NCI-H2107 treated with DMSO at 0.1 percent for 48 hours (cell line): ENCODE measurements around the gene COQ3.
A peak's percentile ranks its signal among the peaks of the same experiment; 100 is the strongest.

Experiments used
- DNase-seq: peaks from one replicate; lab custom pipeline; 2025; ENCODE audit not compliant: unreplicated experiment; lab: John Stamatoyannopoulos, UW

COQ3 gene

DNA sequence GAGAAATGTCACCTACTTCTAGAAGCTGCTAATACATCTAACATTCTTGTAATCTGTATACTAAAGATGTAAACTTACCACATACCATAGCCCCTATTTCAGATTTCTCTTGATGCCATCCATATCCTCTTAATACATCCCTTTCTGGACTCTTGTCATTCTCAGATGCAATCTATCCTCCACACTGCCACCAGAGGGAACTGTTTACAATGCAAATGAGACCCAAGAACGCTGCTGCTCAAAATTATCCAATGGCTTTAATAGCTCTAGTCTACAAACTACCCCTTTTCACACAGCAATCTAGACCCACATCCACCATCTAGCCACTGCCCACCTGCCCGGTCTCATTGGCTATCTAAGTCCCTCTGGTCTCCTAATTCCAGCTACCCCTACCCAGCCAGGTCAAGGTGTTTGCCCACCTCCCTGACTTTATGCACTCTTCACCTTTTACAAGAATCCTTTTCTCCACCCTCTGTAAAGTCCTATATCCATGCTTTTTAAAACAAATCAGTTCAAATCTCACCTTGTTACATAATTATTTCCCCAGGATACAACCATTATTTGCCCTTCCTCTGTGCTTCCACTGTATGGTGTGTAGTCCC, 59.4 kb downstream of the COQ3 start:
- peak; percentile 77 for DNase-seq

DNA sequence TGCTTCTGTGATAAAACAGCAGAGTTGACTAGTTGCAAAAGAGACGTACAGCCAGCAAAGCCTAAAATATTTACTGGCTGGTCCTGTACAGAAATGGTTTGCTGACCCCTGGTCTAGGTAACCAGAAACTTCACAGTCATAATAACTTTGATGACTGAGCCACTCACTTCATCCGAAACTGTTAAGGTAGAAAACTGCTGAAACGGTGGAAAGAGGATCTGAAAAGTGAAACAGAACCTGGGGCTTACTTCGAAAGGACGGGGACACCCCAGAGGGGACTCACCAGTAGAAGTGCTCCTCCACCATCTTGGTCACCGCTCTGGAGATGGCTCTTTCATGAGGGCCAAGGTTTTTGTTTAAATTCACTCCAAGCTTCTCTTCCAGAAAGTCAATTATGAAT, 60.9 kb downstream of the COQ3 start:
- DNase-seq: no peak

DNA sequence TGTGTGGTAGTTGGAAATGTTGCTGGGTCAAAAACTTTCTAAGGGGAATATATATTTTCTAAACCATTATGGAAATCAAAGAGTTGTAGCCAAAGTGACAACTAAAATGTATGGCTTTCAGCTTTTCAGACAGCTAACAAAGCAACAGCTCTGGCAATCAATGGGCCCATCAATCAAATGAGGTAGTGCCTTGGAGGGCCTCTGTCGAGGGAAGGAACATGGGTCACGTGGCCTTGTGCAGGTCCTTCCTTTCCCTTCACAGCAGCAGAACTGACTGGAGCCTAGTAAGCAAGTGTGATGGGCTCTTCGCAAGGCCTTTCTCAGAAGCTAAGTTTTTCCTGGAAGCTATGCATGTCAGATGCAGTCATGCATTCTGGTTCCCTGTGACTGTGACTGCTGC, 62.5 kb downstream of the COQ3 start:
- DNase-seq: no peak

DNA sequence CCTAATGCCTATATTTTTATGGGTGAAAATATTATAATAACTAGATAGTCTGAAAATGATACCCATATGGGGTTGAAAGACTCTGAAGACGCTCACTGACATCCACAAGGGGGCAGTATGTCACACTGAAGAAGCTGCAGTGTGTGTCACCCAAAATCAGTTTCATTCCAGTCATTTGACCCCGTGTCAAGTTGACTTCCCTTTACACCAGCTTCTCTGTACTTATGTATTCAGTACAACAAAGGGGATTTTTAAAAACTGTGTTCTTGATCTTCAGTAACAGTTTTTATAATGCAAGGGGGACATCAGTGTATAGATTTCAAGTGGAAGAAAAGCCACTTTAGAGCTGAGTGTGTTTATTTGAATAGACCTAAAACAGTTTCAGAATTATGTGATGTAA, 63.8 kb downstream of the COQ3 start:
- DNase-seq: peak; percentile 12

DNA sequence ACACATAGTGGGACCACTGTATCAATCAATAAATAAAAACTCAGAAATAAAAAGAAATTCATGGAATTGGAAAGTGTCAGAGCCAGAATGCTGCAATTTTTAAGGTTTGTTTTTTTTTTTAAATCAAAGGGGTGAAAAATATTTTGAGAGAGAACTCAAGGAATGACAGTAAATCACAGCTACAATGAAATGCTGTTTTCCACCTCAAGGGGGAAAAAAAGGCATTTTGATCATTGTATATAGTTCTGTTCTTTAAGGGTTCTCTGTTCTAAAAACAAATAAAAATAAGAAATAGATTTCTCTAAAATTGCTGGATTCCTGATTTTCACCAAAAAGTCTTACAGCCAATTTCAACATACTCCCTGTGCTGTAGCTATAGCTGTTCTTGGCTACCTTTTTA, 69.0 kb downstream of the COQ3 start:
- no peak for DNase-seq
